Heart left ventricle (tissue), 16 donors: ENCODE results near the gene TMEM132A. TPM values are rescaled to one million over a fixed set of nuclear protein-coding genes. Genes with fewer than 3 reads are reported as not detected.

Experiments used
- ATAC-seq, 4 donors: fragments of 200-7000 bp; cut with Tn5 transposase; one replicate each; pipeline ENCODE4 v1.9.1; 2020 to 2022; ENCODE audit warnings: moderate library complexity in 4 of 4, mild to moderate bottlenecking in 3 of 4, moderate number of reproducible peaks in 1 of 4
- DNase-seq, 5 donors: peaks; one replicate each; pipeline ENCODE4 v3.0.0-alpha.2; 2020
- H3K27ac ChIP-seq, 12 donors: fragments of 200-600 bp; sonication (generic) in 4 of 12; one replicate each; pipeline versions ENCODE4 v1.5.0 to v1.8.0; 2016 to 2022; ENCODE audit warnings: mild to moderate bottlenecking in 2 of 12
- H3K27me3 ChIP-seq, 9 donors: fragments of 200-600 bp; sonication (generic) in 2 of 9; one replicate each; pipeline versions ENCODE4 v1.5.1 to v1.8.0; 2016 to 2022; ENCODE audit warnings: mild to moderate bottlenecking in 3 of 9
- H3K36me3 ChIP-seq, 9 donors: fragments of 200-600 bp; sonication (generic) in 2 of 9; one replicate each; pipeline versions ENCODE4 v1.5.0 to v1.8.0; 2018 to 2022; ENCODE audit warnings: mild to moderate bottlenecking in 2 of 9
- H3K4me1 ChIP-seq, 12 donors: fragments of 200-600 bp; sonication (generic) in 4 of 12; one replicate each; pipeline versions ENCODE4 v1.5.0 to v1.8.0; 2016 to 2022; ENCODE audit warnings: mild to moderate bottlenecking in 3 of 12
- H3K4me3 ChIP-seq, 12 donors: fragments of 200-600 bp; sonication (generic) in 4 of 12; one replicate each; pipeline versions ENCODE4 v1.5.0 to v1.8.0; 2017 to 2022; ENCODE audit warnings: mild to moderate bottlenecking in 9 of 12, moderate library complexity in 4 of 12
- H3K9me3 ChIP-seq, 12 donors: fragments of 200-600 bp; sonication (generic) in 4 of 12; one replicate each; pipeline versions ENCODE4 v1.5.0 to v1.8.0; 2016 to 2022; ENCODE audit warnings: mild to moderate bottlenecking in 1 of 12
- POLR2A ChIP-seq, 2 donors: fragments of 450-650 bp; IDR thresholded peaks; one replicate each; pipeline ENCODE4 v1.6.1; 2017; ENCODE audit warnings: antibody characterized with exemption in 2 of 2, mild to moderate bottlenecking in 2 of 2, moderate library complexity in 2 of 2
- WGBS, 4 donors: extraction: QIAGEN DNeasy Blood & Tissue Kit in 2 of 4; methylation state at CpG; one replicate each; pipeline versions ENCODE4 v1.1.5 to v1.1.7; 2013 to 2018; 5-methylcytosine and 5-hydroxymethylcytosine counted together
- intact Hi-C, 10 donors: fragments of 100-400 bp; cut with DNase I; formaldehyde crosslinking; loops; one replicate each; pipeline versions ENCODE4 v1.11.1 to v1.14.2; 2022
- polyA plus RNA-seq, 2 donors: library from polyadenylated mRNA; stranded (reverse); fragments of 200-250 nt; gene quantifications; one replicate each; pipeline ENCODE4 v1.2.3, GENCODE V29; 2013
- total RNA-seq, 9 donors: library from RNA; depleted of rRNA in 2 of 9; stranded (reverse); fragments of >200 nt in 2 of 9; fragmentation: NEBNext Ultra II Directional in 3 of 9; extraction: Animal tissue kit (Norgen Biotek cat#: 25700) in 3 of 9; gene quantifications; one replicate each; pipeline versions ENCODE4 v1.1.0 to v1.2.4, GENCODE V29; 2016 to 2023
- TF ChIP-seq, protein P1 (sequence below), 12 donors: fragments of 200-600 bp; sonication (generic) in 4 of 12; IDR thresholded peaks; one replicate each; pipeline versions ENCODE4 v1.5.0 to v1.8.0; 2018 to 2022; ENCODE audit warnings: antibody characterized with exemption in 12 of 12, mild to moderate bottlenecking in 5 of 12
- donor health status: ischemic (EF 13 %, LVEDD 7.1; RV severe dilation, severe dysfunction).
- donor health status: healthy with polysubstance abuse.
- donor health status: DM: no; HTN: yes; CAD: no.
- donor health status: DM: no; HTN: no; CAD: no.
- donor health status: ischemic (EF 25% LVEDD 6.9; RV normal size, moderate dysfunction).
- donor health status: ischemic (EF 25% LVEDD 5.7; RV mildly dilated, moderate dysfunction).
- donor health status: healthy.
- donor health status: DM: yes; HTN: yes; CAD: no.
- donor health status: ischemic (EF 35%, LVEDD 5.7; RV mildly dilated, moderate dysfunction).
- donor health status: nonischemic (EF 11% LVEDD 7.7; RV severe dilation, severe dysfunction).
- donor health status: DM: yes; HTN: yes; CAD: no.
- donor health status: PGD.
- donor health status: ischemic (EF 29% LVEDD 5.4; RV normal size, mild dysfunction).
- donor health status: nonischemic (EF 23%, LVEDD 6.1; RV moderate dilation, normal function).

The TMEM132A gene
- total and polyA plus RNA-seq, 11 donors, result 3.1 to 16.1 (median 8.5) TPM

DNA sequence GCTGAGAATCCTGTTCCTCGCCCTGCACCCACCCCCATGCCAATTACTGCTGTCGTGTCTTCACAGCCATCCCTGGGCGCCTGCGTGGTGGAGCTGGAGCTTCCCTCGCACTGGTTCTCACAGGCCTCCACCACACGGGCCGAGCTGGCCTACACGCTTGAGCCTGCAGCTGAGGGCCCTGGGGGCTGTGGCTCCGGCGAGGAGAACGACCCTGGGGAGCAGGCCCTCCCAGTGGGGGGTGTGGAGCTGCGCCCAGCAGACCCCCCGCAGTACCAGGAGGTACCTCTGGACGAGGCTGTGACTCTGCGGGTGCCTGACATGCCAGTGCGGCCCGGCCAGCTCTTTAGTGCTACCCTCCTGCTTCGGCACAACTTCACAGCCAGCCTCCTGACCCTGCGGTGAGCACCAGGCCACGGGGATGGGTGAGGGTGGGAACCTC, 4.3 kb downstream of the TMEM132A start:
- Histone ChIP-seq H3K27me3 (peaks cover 0 to 32% (median 0%) of the 10 kb centered on the region in 9 donors), H3K9me3 (no peaks in the 10 kb centered on the region), H3K4me3 (no peak overlapping the region), H3K4me1 (peaks cover 0 to 22% (median 11%) of the 10 kb centered on the region in 12 donors), H3K27ac (no peak overlapping the region), H3K36me3 (peaks cover 0 to 4% (median 0%) of the 10 kb centered on the region in 9 donors)
- intact Hi-C loops, result no loop called here
- DNase-seq (no peak), ATAC-seq (no peak)
- 86 to 98% (median 95%) methylated on average over 13 to 20 of the region's 20 CpGs for WGBS, 4 donors
- no peak for TF ChIP-seq POLR2A (IDR thresholded peaks at IDR 0.05)
- TF ChIP-seq, protein P1, sequence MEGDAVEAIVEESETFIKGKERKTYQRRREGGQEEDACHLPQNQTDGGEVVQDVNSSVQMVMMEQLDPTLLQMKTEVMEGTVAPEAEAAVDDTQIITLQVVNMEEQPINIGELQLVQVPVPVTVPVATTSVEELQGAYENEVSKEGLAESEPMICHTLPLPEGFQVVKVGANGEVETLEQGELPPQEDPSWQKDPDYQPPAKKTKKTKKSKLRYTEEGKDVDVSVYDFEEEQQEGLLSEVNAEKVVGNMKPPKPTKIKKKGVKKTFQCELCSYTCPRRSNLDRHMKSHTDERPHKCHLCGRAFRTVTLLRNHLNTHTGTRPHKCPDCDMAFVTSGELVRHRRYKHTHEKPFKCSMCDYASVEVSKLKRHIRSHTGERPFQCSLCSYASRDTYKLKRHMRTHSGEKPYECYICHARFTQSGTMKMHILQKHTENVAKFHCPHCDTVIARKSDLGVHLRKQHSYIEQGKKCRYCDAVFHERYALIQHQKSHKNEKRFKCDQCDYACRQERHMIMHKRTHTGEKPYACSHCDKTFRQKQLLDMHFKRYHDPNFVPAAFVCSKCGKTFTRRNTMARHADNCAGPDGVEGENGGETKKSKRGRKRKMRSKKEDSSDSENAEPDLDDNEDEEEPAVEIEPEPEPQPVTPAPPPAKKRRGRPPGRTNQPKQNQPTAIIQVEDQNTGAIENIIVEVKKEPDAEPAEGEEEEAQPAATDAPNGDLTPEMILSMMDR (IDR thresholded peaks at IDR 0.05), result no peak

DNA sequence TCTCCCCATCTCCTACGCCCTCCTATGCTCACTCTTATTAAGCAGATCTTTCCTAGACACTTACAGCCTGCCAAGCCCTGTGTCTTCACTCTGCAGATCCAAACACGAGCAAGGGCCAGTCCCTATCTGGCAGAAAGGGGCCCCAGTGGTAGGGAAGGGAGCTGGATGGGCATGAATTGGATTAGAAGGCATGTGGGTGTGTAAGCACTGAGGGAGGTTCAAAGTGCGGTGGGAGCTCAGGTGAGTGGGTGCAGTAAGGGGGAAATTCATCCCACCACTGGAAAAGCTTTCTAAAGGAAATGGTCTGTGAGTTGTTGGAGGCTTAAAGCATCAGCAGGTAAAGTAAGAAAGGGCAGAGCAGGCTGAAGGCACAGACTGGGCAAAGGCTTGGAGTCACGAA, 5.5 kb downstream of the TMEM132A start:
- Histone ChIP-seq H3K27me3 (peaks cover 0 to 20% (median 0%) of the 10 kb centered on the region in 9 donors), H3K9me3 (no peaks in the 10 kb centered on the region), H3K4me1 (peaks cover 0 to 11% (median 2%) of the 10 kb centered on the region in 12 donors), H3K4me3 (no peak overlapping the region), H3K27ac (no peak overlapping the region), H3K36me3 (peaks cover 0 to 4% (median 0%) of the 10 kb centered on the region in 9 donors)
- intact Hi-C loops, result no loop called here
- no peak for TF ChIP-seq POLR2A (IDR thresholded peaks at IDR 0.05)
- TF ChIP-seq, protein P1 (IDR thresholded peaks at IDR 0.05), result no peak
- no peak for ATAC-seq
- no peak for DNase-seq
- 87 to 92% (median 91%) methylated on average over 4 of the region's 4 CpGs for WGBS, 4 donors

DNA sequence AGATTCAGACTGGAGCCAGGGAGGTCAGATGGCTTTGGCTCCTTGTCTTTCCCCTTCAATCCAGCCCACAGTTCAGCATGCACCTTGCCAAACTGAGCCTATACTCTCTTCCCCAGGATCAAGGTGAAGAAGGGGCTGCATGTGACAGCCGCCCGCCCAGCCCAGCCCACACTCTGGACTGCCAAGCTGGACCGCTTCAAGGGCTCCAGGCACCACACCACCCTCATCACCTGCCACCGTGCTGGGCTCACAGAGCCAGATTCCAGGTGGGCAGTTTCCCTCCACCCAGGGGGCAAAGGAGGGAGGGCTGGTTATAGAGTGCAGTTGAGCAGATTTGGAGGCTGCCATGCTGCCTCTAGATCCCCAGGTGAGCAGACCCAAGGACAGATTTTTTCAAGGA, 6.1 kb downstream of the TMEM132A start:
- Histone ChIP-seq H3K36me3 (peaks cover 0 to 4% (median 0%) of the 10 kb centered on the region in 9 donors), H3K9me3 (no peaks in the 10 kb centered on the region), H3K4me1 (peaks cover 0 to 5% (median 0%) of the 10 kb centered on the region in 12 donors), H3K27ac (no peak overlapping the region), H3K27me3 (peaks cover 0 to 14% (median 0%) of the 10 kb centered on the region in 9 donors), H3K4me3 (no peak overlapping the region)
- ATAC-seq, result no peak
- 93 to 100% (median 98%) methylated on average over 3 to 4 of the region's 4 CpGs for WGBS, 4 donors
- intact Hi-C loops, result no loop called here
- no peak for TF ChIP-seq POLR2A (IDR thresholded peaks at IDR 0.05)
- TF ChIP-seq, protein P1 (IDR thresholded peaks at IDR 0.05), result no peak
- DNase-seq, result no peak

DNA sequence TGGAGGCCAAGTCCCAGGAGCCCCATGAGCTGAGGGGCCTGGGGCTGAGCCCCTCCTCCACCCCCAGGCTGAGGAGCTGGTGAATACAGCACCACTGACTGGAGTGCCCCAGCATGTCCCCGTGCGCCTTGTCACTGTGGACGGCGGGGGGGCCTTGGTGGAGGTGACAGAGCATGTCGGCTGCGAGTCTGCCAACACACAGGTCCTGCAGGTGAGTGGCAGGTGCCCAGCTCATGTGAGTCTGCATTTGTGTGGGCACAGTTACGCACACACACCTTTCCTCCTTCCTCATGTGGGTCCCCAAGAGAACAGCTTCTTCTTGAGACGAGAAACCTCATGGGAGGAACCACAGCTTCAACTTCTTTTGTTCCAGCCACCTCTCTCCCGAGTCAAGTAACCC, 7.7 kb downstream of the TMEM132A start:
- DNase-seq (no peak), ATAC-seq (no peak)
- peaks cover 0 to under 1% (median 0%) of the 10 kb centered on the region in 9 donors for H3K27me3 ChIP-seq
- H3K4me1 ChIP-seq, result peaks cover 0 to 12% (median 7%) of the 10 kb centered on the region in 12 donors
- H3K9me3 ChIP-seq, result no peaks in the 10 kb centered on the region
- WGBS, 4 donors, result 86 to 92% (median 89%) methylated on average over 5 to 9 of the region's 9 CpGs
- TF ChIP-seq, protein P1 (IDR thresholded peaks at IDR 0.05), result no peak
- TF ChIP-seq POLR2A (IDR thresholded peaks at IDR 0.05), result no peak
- no peak overlapping the region for H3K27ac ChIP-seq
- peaks cover 0 to 4% (median 0%) of the 10 kb centered on the region in 9 donors for H3K36me3 ChIP-seq
- intact Hi-C loops, result no loop called here
- no peak overlapping the region for H3K4me3 ChIP-seq
